ENCODE results near the gene UCP3. TPM values are rescaled to one million over a fixed set of nuclear protein-coding genes. Genes with fewer than 3 reads are reported as not detected.
A peak's percentile ranks its signal among the peaks of the same experiment; 100 is the strongest.
"Not testable (repeated sequence)": the region's sequence is repeated elsewhere in the genome, so short reads cannot be mapped to it uniquely, and the experiment has no call there.

Gene UCP3
- polyA plus RNA-seq, 3 donors: 1.4 to 1.7 (median 1.7) TPM

GRCh38 chr11:74002832-74003231 is 6.1 kb downstream of the UCP3 start:
- no peak for DNase-seq (ENCODE audit: low read depth in 3 of 3, low spot score in 2 of 3)

GRCh38 chr11:74001822-74002286 is 7.0 kb downstream of the UCP3 start:
- no peak for DNase-seq (ENCODE audit: low read depth in 3 of 3, low spot score in 2 of 3)

- DNase-seq (ENCODE audit: low read depth in 3 of 3, low spot score in 2 of 3): no peak
Observed at GRCh38 chr11:74000307-74001133, 8.4 kb downstream of the UCP3 start.

- DNase-seq (ENCODE audit: low read depth in 3 of 3, low spot score in 2 of 3): no peak
Observed at GRCh38 chr11:73999581-74000306, 9.1 kb downstream of the UCP3 start.

GRCh38 chr11:73998846-73999575 is 9.9 kb downstream of the UCP3 start:
- DNase-seq (ENCODE audit: low read depth in 3 of 3, low spot score in 2 of 3): no peak

- DNase-seq (ENCODE audit: low read depth in 3 of 3, low spot score in 2 of 3): no peak
Observed at GRCh38 chr11:73997120-73997770, 11.6 kb downstream of the UCP3 start.

- DNase-seq (ENCODE audit: low read depth in 3 of 3, low spot score in 2 of 3): no peak
Observed at GRCh38 chr11:73996161-73996747, 12.6 kb downstream of the UCP3 start.

- no peak for DNase-seq (ENCODE audit: low read depth in 3 of 3, low spot score in 2 of 3)
Observed at GRCh38 chr11:73995731-73996130, 13.2 kb downstream of the UCP3 start.

- DNase-seq (ENCODE audit: low read depth in 3 of 3, low spot score in 2 of 3): no peak
Observed at GRCh38 chr11:73995247-73995646, 13.6 kb downstream of the UCP3 start.

GRCh38 chr11:73991471-73992006 is 17.3 kb downstream of the UCP3 start:
- no peak for DNase-seq (ENCODE audit: low read depth in 3 of 3, low spot score in 2 of 3)

- DNase-seq (ENCODE audit: low read depth in 3 of 3, low spot score in 2 of 3): no peak
Observed at GRCh38 chr11:73990730-73991129, 18.2 kb downstream of the UCP3 start.

- no peak for DNase-seq (ENCODE audit: low read depth in 3 of 3, low spot score in 2 of 3)
Observed at GRCh38 chr11:73989156-73989555, 19.7 kb downstream of the UCP3 start.

- no peak for DNase-seq (ENCODE audit: low read depth in 3 of 3, low spot score in 2 of 3)
Observed at GRCh38 chr11:73988227-73988626, 20.7 kb downstream of the UCP3 start.

GRCh38 chr11:73985661-73986060 is 23.2 kb downstream of the UCP3 start:
- not testable (repeated sequence) for DNase-seq (ENCODE audit: low read depth in 3 of 3, low spot score in 2 of 3)

GRCh38 chr11:73983741-73984538 is 24.9 kb downstream of the UCP3 start:
- no peak for DNase-seq (ENCODE audit: low read depth in 3 of 3, low spot score in 2 of 3)

GRCh38 chr11:73982990-73983740 is 25.7 kb downstream of the UCP3 start:
- DNase-seq (ENCODE audit: low read depth in 3 of 3, low spot score in 2 of 3): peak; percentile 65 to 77 (median 74)

- DNase-seq (ENCODE audit: low read depth in 3 of 3, low spot score in 2 of 3): no peak
Observed at GRCh38 chr11:73982595-73982989, 26.3 kb downstream of the UCP3 start, which contains the start of gene UCP2. Gene UCP2 (minus strand): TSS chr11:73982843. CDS start chr11:73978378, 4,465 bp downstream.

GRCh38 chr11:73981051-73981805 is 27.7 kb downstream of the UCP3 start:
- DNase-seq (ENCODE audit: low read depth in 3 of 3, low spot score in 2 of 3): no peak

Measured in right renal cortex interstitium (tissue), 3 donors.